CD14-positive monocyte (primary cell): ENCODE data around the gene ADI1. TPM values are rescaled to one million over a fixed set of nuclear protein-coding genes. Genes with fewer than 3 reads are reported as not detected.

Experiments
- DNase-seq, 3 donors: peaks; one replicate each; pipeline ENCODE4 v3.0.0-alpha.2; 2011 to 2022
- H2AFZ ChIP-seq: 2 replicates; pipeline ENCODE4 v1.6.0; 2012; ENCODE audit warnings: mild to moderate bottlenecking, low read depth, low read length, inconsistent platforms; ENCODE audit not compliant: insufficient read depth, poor library complexity, severe bottlenecking
- H3K27ac ChIP-seq, 2 donors: 1 replicate in 1 of 2; 2 replicates in 1 of 2; pipeline ENCODE4 v1.5.1; 2012 to 2013; ENCODE audit warnings: low read length in 2 of 2, control low read depth in 1 of 2, inconsistent platforms in 1 of 2, low read depth in 1 of 2, mild to moderate bottlenecking in 1 of 2
- H3K27me3 ChIP-seq, 2 donors: one replicate each; pipeline versions ENCODE4 v1.6.0 to v1.6.1; 2011 to 2013; ENCODE audit warnings: low read length in 2 of 2; ENCODE audit not compliant: control insufficient read depth in 2 of 2, insufficient read depth in 2 of 2
- H3K36me3 ChIP-seq, 2 donors: replicated peaks in 1 of 2; 1 replicate in 1 of 2; 2 replicates in 1 of 2; pipeline versions ENCODE4 v1.5.1 to v1.6.1; 2012 to 2013; ENCODE audit warnings: low read length in 2 of 2, control low read depth in 1 of 2, inconsistent platforms in 1 of 2, mild to moderate bottlenecking in 1 of 2; ENCODE audit not compliant: insufficient read depth in 2 of 2, control insufficient read depth in 1 of 2
- H3K4me1 ChIP-seq, 2 donors: 1 replicate in 1 of 2; 2 replicates in 1 of 2; pipeline versions ENCODE4 v1.5.1 to v1.6.1; 2012 to 2013; ENCODE audit warnings: low read length in 2 of 2, control low read depth in 1 of 2, inconsistent platforms in 1 of 2, mild to moderate bottlenecking in 1 of 2, moderate library complexity in 1 of 2; ENCODE audit not compliant: insufficient read depth in 2 of 2, control insufficient read depth in 1 of 2
- H3K4me2 ChIP-seq: replicated peaks from 2 replicates; pipeline ENCODE3; 2012; ENCODE audit warnings: low read length, moderate library complexity, mild to moderate bottlenecking; ENCODE audit not compliant: poor library complexity, severe bottlenecking; ENCODE audit errors: extremely low read depth
- H3K4me3 ChIP-seq, 3 experiments: fragments of 200-600 bp in 1 of 3; sonication (generic) in 1 of 3; replicated peaks in 1 of 3; 1 replicate in 2 of 3; 2 replicates in 1 of 3; pipeline ENCODE4 v1.5.1; 2011 to 2013; ENCODE audit warnings: low read length in 3 of 3, mild to moderate bottlenecking in 3 of 3, control low read depth in 2 of 3, low read depth in 2 of 3, inconsistent platforms in 1 of 3, moderate library complexity in 1 of 3
- H3K79me2 ChIP-seq: 2 replicates; pipeline ENCODE4 v1.6.0; 2012; ENCODE audit warnings: mild to moderate bottlenecking, control low read depth, inconsistent platforms, low read length, moderate library complexity; ENCODE audit not compliant: insufficient read depth
- H3K9ac ChIP-seq: 2 replicates; pipeline ENCODE4 v1.6.0; 2017; ENCODE audit warnings: low read length, mild to moderate bottlenecking; ENCODE audit not compliant: insufficient read depth, poor library complexity, severe bottlenecking
- H3K9me3 ChIP-seq, 2 donors: replicated peaks in 1 of 2; 1 replicate in 1 of 2; 2 replicates in 1 of 2; pipeline versions ENCODE4 v1.5.1 to v1.6.1; 2012 to 2013; ENCODE audit warnings: low read length in 2 of 2, control low read depth in 1 of 2; ENCODE audit not compliant: control insufficient read depth in 1 of 2, insufficient read depth in 1 of 2
- H4K20me1 ChIP-seq: 2 replicates; pipeline ENCODE4 v1.6.0; 2012; ENCODE audit warnings: mild to moderate bottlenecking, low read length, control low read depth, moderate library complexity; ENCODE audit not compliant: insufficient read depth
- H3K27ac Mint-ChIP-seq, 7 donors: one replicate each; pipeline ENCODE4 v1.8.0; 2020; ENCODE audit warnings: mild to moderate bottlenecking in 7 of 7, mixed read lengths in 7 of 7, moderate library complexity in 6 of 7, inconsistent platforms in 2 of 7
- H3K27me3 Mint-ChIP-seq, 3 donors: one replicate each; pipeline ENCODE4 v1.8.0; 2021 to 2022; ENCODE audit warnings: low read depth in 3 of 3, mild to moderate bottlenecking in 3 of 3, mixed read lengths in 3 of 3, moderate library complexity in 3 of 3, inconsistent platforms in 1 of 3
- H3K36me3 Mint-ChIP-seq, 2 donors: one replicate each; pipeline ENCODE4 v1.8.0; 2020; ENCODE audit warnings: mixed read lengths in 2 of 2, inconsistent platforms in 1 of 2, mild to moderate bottlenecking in 1 of 2
- H3K4me1 Mint-ChIP-seq: one replicate; pipeline ENCODE4 v1.8.0; 2020; ENCODE audit warnings: mild to moderate bottlenecking, mixed read lengths
- H3K4me3 Mint-ChIP-seq, 2 donors: one replicate each; pipeline ENCODE4 v1.8.0; 2020; ENCODE audit warnings: mild to moderate bottlenecking in 2 of 2, mixed read lengths in 2 of 2, moderate library complexity in 1 of 2
- H3K9me3 Mint-ChIP-seq, 7 donors: one replicate each; pipeline ENCODE4 v1.8.0; 2020 to 2022; ENCODE audit warnings: mixed read lengths in 7 of 7, mild to moderate bottlenecking in 6 of 7, moderate library complexity in 6 of 7, inconsistent platforms in 2 of 7
- CTCF ChIP-seq: fragments of 200-600 bp; IDR thresholded peaks from one replicate; pipeline ENCODE4 v1.8.0; 2022; ENCODE audit warnings: antibody characterized with exemption, mild to moderate bottlenecking
- WGBS: methylation state at CpG from one replicate; pipeline ENCODE4 v1.1.5; 2013; ENCODE audit warnings: missing lambda C conversion rate; ENCODE audit not compliant: insufficient coverage; 5-methylcytosine and 5-hydroxymethylcytosine counted together
- intact Hi-C, 2 donors: fragments of 100-400 bp; cut with micrococcal nuclease; formaldehyde crosslinking; loops; one replicate each; pipeline versions ENCODE4 v1.15.0 to v1.15.1; 2023
- polyA plus RNA-seq, 3 donors: library from polyadenylated mRNA; depleted of rRNA in 1 of 3; unstranded in 2 of 3; stranded (reverse) in 1 of 3; fragments of 300-500 nt in 2 of 3; fragments of >200 nt in 1 of 3; fragmentation: Illumina TruSeq in 2 of 3; gene quantifications; 1 replicate in 2 of 3; 2 replicates in 1 of 3; pipeline ENCODE4 v1.2.3, GENCODE V29; 2012 to 2021

The ADI1 gene
- polyA plus RNA-seq, 3 donors, result 30.5 to 89.1 (median 79.3) TPM

GRCh38 chr2:3533836-3534235, 14.5 kb upstream of the ADI1 start:
- no peak overlapping the region for H3K9ac ChIP-seq
- DNase-seq, result no peak
- TF ChIP-seq CTCF, result no peak
- no peak overlapping the region for H3K4me2 ChIP-seq
- H3K36me3 Mint-ChIP-seq, result peaks cover 1 to 8% of the 10 kb centered on the region in 2 donors
- intact Hi-C loops, result no loop called here
- 94% methylated on average over 6 of the region's 6 CpGs for WGBS
- H2AFZ ChIP-seq, result no peak overlapping the region
- H3K4me3 Mint-ChIP-seq, result no peak overlapping the region
- peaks cover 0 to 5% (median 2%) of the 10 kb centered on the region in 7 donors for H3K9me3 Mint-ChIP-seq
- H3K27me3 Mint-ChIP-seq, result peaks cover 0 to 1% (median 0%) of the 10 kb centered on the region in 3 donors
- no peak overlapping the region for H3K27ac Mint-ChIP-seq
- no peak overlapping the region for H3K27ac ChIP-seq
- H3K79me2 ChIP-seq, result no peaks in the 10 kb centered on the region
- H3K4me1 Mint-ChIP-seq, result peaks cover 9% of the 10 kb centered on the region
- H3K9me3 ChIP-seq, result no peaks in the 10 kb centered on the region
- no peaks in the 10 kb centered on the region for H3K27me3 ChIP-seq
- H3K4me1 ChIP-seq, result peaks cover 0 to 3% of the 10 kb centered on the region in 2 donors
- no peak overlapping the region for H3K4me3 ChIP-seq
- no peaks in the 10 kb centered on the region for H4K20me1 ChIP-seq
- no peaks in the 10 kb centered on the region for H3K36me3 ChIP-seq

DNA sequence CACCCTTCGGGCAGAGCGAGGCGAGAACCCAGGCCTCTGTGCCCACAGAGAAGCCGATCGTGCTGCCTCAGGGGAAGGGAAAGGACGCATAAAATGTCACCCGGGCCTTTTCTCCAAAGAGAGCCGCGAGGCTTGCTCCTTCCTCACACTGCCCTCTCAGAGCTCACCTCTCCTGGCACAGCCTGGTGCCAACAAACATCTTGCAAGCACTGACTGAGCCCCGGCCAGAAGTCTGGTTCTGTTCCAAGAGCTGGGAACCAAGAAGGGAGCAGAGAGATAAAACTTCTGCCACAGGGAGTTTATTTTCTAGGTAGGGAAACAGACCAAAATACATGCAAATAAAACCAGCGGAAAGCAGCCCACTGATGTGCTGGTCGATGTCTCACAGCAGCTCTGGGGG, 13.6 kb upstream of the ADI1 start:
- Histone ChIP-seq H3K4me1 (peaks cover 0 to 3% of the 10 kb centered on the region in 2 donors), H2AFZ (no peak overlapping the region), H4K20me1 (no peaks in the 10 kb centered on the region), H3K27ac (no peak overlapping the region), H3K4me2 (no peak overlapping the region), H3K27me3 (no peaks in the 10 kb centered on the region), H3K36me3 (no peaks in the 10 kb centered on the region), H3K9me3 (no peaks in the 10 kb centered on the region), H3K79me2 (no peaks in the 10 kb centered on the region), H3K4me3 (no peak overlapping the region), H3K9ac (no peak overlapping the region)
- H3K27me3 Mint-ChIP-seq, result peaks cover 0 to 1% (median 0%) of the 10 kb centered on the region in 3 donors
- no peak for DNase-seq
- WGBS, result 100% methylated on average over 3 of the region's 12 CpGs
- H3K4me1 Mint-ChIP-seq, result peaks cover 9% of the 10 kb centered on the region
- H3K27ac Mint-ChIP-seq, result peak overlapping the region in 1 of 7 donors; percentile 31
- no peak for TF ChIP-seq CTCF
- H3K36me3 Mint-ChIP-seq, result peaks cover 0 to 8% of the 10 kb centered on the region in 2 donors
- H3K9me3 Mint-ChIP-seq, result peaks cover 0 to 5% (median 2%) of the 10 kb centered on the region in 7 donors
- H3K4me3 Mint-ChIP-seq, result no peak overlapping the region
- intact Hi-C loops, result no loop called here
